Fibroblast of the aortic adventitia (primary cell): ENCODE data around the gene NONO. TPM values are rescaled to one million over a fixed set of nuclear protein-coding genes. Genes with fewer than 3 reads are reported as not detected.
"Not testable (repeated sequence)": the region's sequence is repeated elsewhere in the genome, so short reads cannot be mapped to it uniquely, and the experiment has no call there.

Experiments used
- DNase-seq: peaks from one replicate; pipeline ENCODE4 v3.0.0-alpha.2; 2010; ENCODE audit warnings: low read depth
- H3K4me3 ChIP-seq: 2 replicates; pipeline ENCODE4 v1.5.1; 2011; ENCODE audit warnings: low read depth, mild to moderate bottlenecking, control low read depth, low read length, moderate library complexity
- CTCF ChIP-seq: IDR thresholded peaks from 2 replicates; pipeline ENCODE4 v1.5.1; 2011; ENCODE audit warnings: mild to moderate bottlenecking, low read length, control low read depth, inconsistent platforms; ENCODE audit not compliant: insufficient read depth
- total RNA-seq: library from RNA; depleted of rRNA; stranded (reverse); fragments of >200 nt; gene quantifications from 2 replicates; pipeline ENCODE4 v1.2.3, GENCODE V29; 2012; ENCODE audit warnings: low replicate concordance

The NONO gene
- total RNA-seq, 1 donor = 330 TPM

DNA sequence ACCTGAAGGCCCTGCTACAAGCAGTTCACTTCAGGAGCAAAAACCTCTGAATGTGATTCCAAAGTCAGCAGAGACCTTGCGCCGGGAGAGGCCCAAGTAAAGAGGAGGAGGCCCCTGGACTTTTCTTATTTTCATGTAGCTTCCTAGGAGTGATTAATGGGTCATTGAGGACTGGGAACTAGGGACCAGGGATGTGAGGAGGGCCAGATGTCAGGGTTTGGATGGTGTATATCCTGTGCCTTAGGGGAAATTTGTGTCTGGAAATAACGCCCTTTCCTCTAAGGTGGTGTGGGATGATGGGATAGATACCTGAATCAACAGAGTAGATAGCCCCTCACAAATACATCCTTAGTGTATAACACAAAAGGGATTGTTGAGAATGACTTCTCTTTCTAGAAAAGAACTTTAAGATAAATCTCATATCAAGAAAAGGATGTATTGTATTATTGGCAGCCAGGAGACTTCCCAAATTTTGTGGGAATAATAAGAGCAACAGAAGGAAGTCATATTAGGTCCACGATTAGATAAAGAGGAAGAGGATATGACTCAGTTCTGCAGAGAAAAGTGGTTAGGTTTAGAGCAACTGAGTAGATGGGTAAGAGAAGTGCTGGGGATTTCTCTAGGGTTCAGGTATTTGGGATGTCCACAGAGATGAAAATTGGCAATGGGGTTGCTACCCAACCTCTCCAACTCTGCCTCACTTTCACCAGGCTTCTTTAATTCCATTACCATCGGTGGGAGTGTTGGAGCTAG is 19.2 kb downstream of the NONO start:
- DNase-seq = peak; percentile 41
- no peak for TF ChIP-seq CTCF
- H3K4me3 ChIP-seq = no peak overlapping the region

DNA sequence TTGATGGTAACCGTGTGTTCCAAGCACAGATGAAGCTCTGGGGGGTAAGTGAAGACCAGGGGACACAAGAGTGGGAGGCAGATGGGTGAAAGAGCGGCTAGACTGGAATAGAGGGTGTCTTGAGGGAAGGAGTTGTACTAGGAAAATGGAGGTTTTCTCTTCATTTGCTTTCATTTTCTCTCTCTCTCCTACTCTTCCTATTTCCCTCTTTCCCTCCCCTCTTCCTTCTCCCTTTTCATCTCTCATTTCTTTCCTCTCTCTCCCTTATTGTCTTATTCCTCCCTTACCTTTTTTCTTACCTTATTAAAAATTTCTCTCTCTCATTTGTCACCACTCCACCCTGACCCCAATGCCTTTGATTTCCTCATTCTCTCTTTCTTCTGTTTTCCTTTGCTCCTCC is 21.1 kb downstream of the NONO start:
- H3K4me3 ChIP-seq = no peak overlapping the region
- no peak for DNase-seq
- no peak for TF ChIP-seq CTCF

GRCh38 chrX:71315917-71316316 is 32.5 kb downstream of the NONO start:
- DNase-seq = peak; percentile 86
- H3K4me3 ChIP-seq = no peak overlapping the region
- TF ChIP-seq CTCF = no peak

GRCh38 chrX:71316959-71317358 is 33.5 kb downstream of the NONO start:
- peak; percentile 57 for DNase-seq
- H3K4me3 ChIP-seq = not testable (repeated sequence)

DNA sequence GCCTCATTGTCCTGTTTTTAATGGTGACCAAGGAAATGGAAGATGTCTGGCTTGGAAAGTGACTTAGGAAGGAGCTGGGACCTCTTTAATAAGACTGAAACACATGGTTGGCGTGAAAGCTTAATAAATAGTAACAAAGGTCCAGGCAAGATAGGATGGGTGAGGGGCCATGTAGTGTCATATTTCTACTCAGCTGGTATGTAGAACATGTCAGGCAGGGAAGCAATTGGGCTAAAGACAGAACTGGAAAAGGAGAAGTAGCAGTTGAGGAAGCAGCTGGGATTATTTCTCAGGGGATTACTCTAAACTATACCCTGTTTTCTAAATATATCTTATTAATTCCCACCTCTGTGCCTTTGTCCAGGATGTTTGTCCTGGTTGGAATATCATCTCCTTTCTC is 36.7 kb downstream of the NONO start:
- no peak overlapping the region for H3K4me3 ChIP-seq

DNA sequence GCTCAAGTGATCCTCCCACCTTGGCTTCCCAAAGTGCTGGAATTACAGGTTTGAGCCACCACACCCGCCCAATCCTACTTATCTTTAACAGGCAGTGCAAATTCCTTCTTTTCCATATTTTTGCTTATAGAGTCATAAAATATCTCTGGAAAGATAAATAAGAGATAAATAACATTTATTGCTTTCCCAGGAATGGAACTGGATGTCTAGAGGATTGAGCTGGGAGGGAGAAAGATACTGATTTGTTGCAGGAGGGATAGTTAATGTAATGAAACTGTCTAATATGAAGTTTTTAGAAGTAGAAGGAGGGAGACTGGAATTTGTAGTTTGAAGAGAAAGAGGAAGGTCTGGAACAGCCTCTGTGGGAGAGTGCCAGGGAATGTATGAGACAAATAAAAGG is 38.3 kb downstream of the NONO start:
- no peak for TF ChIP-seq CTCF
- no peak overlapping the region for H3K4me3 ChIP-seq
- peak; percentile 20 for DNase-seq

More for the DNA sequence above, 36.7 kb downstream of the NONO start:
- DNase-seq = no peak
- no peak for TF ChIP-seq CTCF

DNA sequence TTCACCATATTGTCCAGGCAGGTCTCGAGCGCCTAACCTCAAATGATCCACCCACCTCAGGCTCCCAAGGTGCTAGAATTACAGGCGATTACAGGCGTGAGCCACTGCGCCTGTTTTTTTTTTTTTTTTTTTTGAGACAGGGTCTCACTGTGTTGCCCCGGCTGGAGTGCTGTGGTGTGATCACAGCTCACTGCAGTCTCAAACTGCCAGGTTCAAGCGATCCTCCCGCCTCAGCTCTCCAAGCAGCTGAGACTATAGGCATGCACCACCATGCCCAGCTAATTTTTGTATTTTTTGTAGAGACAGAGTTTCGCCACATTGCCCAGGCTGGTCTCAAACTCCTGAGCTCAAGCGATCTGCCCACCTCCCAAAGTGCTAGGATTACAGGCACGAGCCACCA is 41.0 kb downstream of the NONO start:
- DNase-seq, H3K4me3 ChIP-seq: not testable (repeated sequence)

DNA sequence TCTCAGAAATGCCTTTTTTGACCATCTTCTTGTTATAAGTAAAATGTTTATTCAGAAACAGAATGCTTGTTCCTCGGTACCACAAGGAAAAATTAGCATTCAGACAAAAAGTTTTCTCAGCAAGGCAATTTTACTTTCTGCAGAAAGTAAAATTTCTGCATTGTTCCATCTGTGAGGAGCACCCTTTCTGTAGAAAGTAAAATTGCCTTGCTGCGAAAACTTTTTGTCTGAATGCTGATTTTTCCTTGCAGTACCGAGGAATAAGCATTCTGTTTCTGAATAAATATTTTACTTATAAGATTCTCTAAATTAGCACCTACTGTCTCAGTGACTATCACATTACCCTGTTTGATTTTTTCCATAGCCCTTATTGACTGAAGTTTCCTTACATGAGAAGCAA is 43.0 kb downstream of the NONO start:
- TF ChIP-seq CTCF = no peak
- no peak for DNase-seq
- H3K4me3 ChIP-seq = no peak overlapping the region

DNA sequence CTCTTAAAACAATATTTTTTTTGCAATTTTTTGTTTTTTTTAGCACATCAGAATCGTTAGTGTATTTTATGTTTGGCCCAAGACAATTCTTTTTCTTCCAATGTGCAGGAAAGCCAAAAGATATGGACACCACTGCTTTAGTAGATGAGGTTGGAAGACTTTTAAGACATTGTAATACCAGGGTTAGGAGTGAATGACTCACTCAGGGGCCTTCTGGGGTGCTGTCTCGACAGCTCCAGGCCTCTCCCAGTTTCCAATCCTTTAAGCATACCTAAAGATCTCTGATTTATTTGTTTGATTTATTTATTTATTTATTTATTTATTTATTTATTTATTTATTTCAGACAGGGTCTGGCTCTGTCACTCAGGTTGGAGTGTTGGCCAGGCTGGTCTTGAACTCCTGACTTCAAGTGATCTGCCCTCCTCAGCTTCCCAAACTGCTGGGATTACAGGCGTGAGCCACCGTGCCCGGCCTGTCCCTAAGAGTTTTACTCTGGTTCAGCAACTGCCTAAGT is 65.8 kb downstream of the NONO start:
- not testable (repeated sequence) for H3K4me3 ChIP-seq
- peak; percentile 49 for DNase-seq

DNA sequence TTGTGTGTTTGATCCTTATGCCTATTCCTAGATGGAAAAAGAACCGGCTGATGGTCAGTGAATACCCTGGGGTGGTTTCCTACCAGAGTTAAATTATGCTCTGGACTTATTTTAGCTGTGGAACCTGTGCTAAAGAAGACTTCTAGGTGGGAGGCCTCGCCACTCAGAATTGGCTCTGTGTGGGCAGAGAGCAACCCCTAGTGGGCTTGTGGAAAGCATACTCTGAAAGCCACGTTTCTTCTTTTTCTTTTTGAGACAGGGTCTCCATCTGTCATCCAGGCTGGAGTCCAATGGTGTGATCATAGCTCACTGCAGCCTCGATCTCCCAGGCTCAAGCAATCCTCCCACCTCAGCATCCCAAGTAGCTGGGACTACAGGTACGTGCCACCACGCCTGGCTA is 66.4 kb downstream of the NONO start:
- not testable (repeated sequence) for H3K4me3 ChIP-seq, DNase-seq
